HCT116 (cell line): ENCODE results near the gene ZDHHC14.

Experiments
- CEBPB ChIP-seq: IDR thresholded peaks from 2 replicates; pipeline ENCODE4 v1.6.1; 2012; ENCODE audit warnings: low read depth
- EGR1 ChIP-seq: IDR thresholded peaks from 2 replicates; pipeline ENCODE4 v1.6.1; 2012; ENCODE audit warnings: low read depth
- EZH2 ChIP-seq: fragments of 200-600 bp; sonication (generic); IDR thresholded peaks from 2 replicates; pipeline ENCODE4 v1.6.1; 2017; ENCODE audit warnings: antibody characterized with exemption, mixed run types
- FOSL1 ChIP-seq: IDR thresholded peaks from 2 replicates; pipeline ENCODE4 v1.6.1; 2012; ENCODE audit warnings: low read depth
- JUND ChIP-seq: IDR thresholded peaks from 2 replicates; pipeline ENCODE4 v1.6.1; 2012
- POLR2A ChIP-seq: IDR thresholded peaks from 2 replicates; pipeline ENCODE4 v1.7.0; 2011; ENCODE audit warnings: borderline replicate concordance; ENCODE audit not compliant: insufficient read depth, insufficient read length; ENCODE audit errors: extremely low read depth
- POLR2AphosphoS5 ChIP-seq: IDR thresholded peaks from 2 replicates; pipeline ENCODE4 v1.6.1; 2011; ENCODE audit warnings: mild to moderate bottlenecking, low read depth, low read length, moderate library complexity
- SP1 ChIP-seq: IDR thresholded peaks from 2 replicates; pipeline ENCODE4 v1.6.1; 2012; ENCODE audit warnings: low read depth
- SRF ChIP-seq: IDR thresholded peaks from 2 replicates; pipeline ENCODE4 v1.6.1; 2012; ENCODE audit warnings: low read depth
- YY1 ChIP-seq: IDR thresholded peaks from 2 replicates; pipeline ENCODE4 v1.6.1; 2011; ENCODE audit warnings: low read length, low read depth, moderate library complexity, mild to moderate bottlenecking; ENCODE audit not compliant: insufficient replicate concordance; ENCODE audit errors: extremely low read depth
- TF ChIP-seq, protein P1 (sequence below), 3 experiments: fragments of 200-600 bp in 1 of 3; sonication (generic) in 1 of 3; IDR thresholded peaks in 2 of 3; conservative IDR thresholded peaks in 1 of 3; 2 replicates each; pipeline ENCODE4 v1.5.1; 2012 to 2017; ENCODE audit warnings: low read depth in 2 of 3, low read length in 2 of 3, antibody characterized with exemption in 1 of 3, borderline replicate concordance in 1 of 3, control low read depth in 1 of 3, mild to moderate bottlenecking in 1 of 3, mixed read lengths in 1 of 3, mixed run types in 1 of 3, moderate library complexity in 1 of 3; ENCODE audit not compliant: insufficient read depth in 1 of 3
- TF ChIP-seq, protein P2 (sequence below): IDR thresholded peaks from 2 replicates; pipeline ENCODE4 v1.6.1; 2012; ENCODE audit warnings: low read depth
- TF ChIP-seq, protein P3 (sequence below): IDR thresholded peaks from 2 replicates; pipeline ENCODE4 v1.6.1; 2012

DNA sequence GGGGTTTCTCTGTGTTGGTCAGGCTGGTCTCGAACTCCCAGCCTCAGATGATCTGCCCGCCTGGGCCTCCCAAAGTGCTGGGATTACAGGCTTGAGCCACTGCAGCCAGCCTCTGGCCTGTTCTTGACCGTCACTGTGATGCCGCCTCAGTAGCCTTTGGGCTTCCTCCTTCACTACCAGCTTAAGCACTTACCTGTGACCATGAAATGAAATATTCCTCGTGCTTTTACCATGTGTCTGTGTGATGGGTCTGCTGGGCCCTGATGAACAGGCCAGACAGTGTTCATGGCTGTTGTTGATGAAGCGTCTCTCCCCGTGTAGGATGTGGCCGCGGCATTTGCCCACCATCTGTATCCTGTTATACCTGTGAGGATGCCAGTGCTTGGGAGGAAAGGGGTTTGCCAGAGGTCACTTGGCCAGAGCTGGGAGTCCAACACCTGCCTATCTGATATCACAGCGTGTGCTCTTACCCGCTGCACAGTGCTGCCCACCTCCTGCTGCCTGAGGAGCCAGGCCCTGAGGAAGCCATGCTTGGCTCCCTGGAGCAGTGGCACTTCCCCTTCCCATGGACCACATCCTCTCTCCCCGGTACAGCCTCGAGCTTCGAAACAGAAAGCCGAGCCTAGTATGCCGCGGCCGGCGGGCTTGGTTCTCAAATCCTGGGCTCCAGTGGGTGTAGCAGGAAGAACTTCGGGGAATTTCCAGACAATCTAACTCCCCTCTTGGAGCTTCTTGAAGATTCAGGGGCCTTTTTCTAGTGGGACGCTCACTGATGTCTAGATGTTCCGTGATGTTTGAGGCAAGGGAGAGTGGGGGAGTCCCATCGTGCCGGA, 167.9 kb downstream of the ZDHHC14 start:
- TF ChIP-seq, protein P1, sequence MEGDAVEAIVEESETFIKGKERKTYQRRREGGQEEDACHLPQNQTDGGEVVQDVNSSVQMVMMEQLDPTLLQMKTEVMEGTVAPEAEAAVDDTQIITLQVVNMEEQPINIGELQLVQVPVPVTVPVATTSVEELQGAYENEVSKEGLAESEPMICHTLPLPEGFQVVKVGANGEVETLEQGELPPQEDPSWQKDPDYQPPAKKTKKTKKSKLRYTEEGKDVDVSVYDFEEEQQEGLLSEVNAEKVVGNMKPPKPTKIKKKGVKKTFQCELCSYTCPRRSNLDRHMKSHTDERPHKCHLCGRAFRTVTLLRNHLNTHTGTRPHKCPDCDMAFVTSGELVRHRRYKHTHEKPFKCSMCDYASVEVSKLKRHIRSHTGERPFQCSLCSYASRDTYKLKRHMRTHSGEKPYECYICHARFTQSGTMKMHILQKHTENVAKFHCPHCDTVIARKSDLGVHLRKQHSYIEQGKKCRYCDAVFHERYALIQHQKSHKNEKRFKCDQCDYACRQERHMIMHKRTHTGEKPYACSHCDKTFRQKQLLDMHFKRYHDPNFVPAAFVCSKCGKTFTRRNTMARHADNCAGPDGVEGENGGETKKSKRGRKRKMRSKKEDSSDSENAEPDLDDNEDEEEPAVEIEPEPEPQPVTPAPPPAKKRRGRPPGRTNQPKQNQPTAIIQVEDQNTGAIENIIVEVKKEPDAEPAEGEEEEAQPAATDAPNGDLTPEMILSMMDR (IDR thresholded peaks at IDR 0.05 in 2 of 3, conservative IDR thresholded peaks at IDR 0.05 in 1 of 3; ENCODE audit: borderline replicate concordance in 1 of 3, insufficient read depth in 1 of 3, low read depth in 2 of 3, low read length in 2 of 3): no peak
- TF ChIP-seq, protein P2, sequence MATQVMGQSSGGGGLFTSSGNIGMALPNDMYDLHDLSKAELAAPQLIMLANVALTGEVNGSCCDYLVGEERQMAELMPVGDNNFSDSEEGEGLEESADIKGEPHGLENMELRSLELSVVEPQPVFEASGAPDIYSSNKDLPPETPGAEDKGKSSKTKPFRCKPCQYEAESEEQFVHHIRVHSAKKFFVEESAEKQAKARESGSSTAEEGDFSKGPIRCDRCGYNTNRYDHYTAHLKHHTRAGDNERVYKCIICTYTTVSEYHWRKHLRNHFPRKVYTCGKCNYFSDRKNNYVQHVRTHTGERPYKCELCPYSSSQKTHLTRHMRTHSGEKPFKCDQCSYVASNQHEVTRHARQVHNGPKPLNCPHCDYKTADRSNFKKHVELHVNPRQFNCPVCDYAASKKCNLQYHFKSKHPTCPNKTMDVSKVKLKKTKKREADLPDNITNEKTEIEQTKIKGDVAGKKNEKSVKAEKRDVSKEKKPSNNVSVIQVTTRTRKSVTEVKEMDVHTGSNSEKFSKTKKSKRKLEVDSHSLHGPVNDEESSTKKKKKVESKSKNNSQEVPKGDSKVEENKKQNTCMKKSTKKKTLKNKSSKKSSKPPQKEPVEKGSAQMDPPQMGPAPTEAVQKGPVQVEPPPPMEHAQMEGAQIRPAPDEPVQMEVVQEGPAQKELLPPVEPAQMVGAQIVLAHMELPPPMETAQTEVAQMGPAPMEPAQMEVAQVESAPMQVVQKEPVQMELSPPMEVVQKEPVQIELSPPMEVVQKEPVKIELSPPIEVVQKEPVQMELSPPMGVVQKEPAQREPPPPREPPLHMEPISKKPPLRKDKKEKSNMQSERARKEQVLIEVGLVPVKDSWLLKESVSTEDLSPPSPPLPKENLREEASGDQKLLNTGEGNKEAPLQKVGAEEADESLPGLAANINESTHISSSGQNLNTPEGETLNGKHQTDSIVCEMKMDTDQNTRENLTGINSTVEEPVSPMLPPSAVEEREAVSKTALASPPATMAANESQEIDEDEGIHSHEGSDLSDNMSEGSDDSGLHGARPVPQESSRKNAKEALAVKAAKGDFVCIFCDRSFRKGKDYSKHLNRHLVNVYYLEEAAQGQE: no peak
- TF ChIP-seq POLR2AphosphoS5: no peak
- TF ChIP-seq JUND: no peak
- TF ChIP-seq YY1: no peak
- TF ChIP-seq EZH2: no peak
- TF ChIP-seq FOSL1: no peak
- no peak for TF ChIP-seq CEBPB
- no peak for TF ChIP-seq POLR2A
- no peak for TF ChIP-seq SRF
- TF ChIP-seq SP1: no peak
- TF ChIP-seq, protein P3, sequence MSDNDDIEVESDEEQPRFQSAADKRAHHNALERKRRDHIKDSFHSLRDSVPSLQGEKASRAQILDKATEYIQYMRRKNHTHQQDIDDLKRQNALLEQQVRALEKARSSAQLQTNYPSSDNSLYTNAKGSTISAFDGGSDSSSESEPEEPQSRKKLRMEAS: no peak
- TF ChIP-seq EGR1: no peak
